Fibroblast of upper back skin (primary cell): ENCODE data around the gene PAXX.
A peak's percentile ranks its signal among the peaks of the same experiment; 100 is the strongest.
"Not testable (repeated sequence)": the region's sequence is repeated elsewhere in the genome, so short reads cannot be mapped to it uniquely, and the experiment has no call there.

Source experiments
- DNase-seq: peaks from one replicate; pipeline ENCODE4 v3.0.0-alpha.2; 2013

PAXX gene

DNA sequence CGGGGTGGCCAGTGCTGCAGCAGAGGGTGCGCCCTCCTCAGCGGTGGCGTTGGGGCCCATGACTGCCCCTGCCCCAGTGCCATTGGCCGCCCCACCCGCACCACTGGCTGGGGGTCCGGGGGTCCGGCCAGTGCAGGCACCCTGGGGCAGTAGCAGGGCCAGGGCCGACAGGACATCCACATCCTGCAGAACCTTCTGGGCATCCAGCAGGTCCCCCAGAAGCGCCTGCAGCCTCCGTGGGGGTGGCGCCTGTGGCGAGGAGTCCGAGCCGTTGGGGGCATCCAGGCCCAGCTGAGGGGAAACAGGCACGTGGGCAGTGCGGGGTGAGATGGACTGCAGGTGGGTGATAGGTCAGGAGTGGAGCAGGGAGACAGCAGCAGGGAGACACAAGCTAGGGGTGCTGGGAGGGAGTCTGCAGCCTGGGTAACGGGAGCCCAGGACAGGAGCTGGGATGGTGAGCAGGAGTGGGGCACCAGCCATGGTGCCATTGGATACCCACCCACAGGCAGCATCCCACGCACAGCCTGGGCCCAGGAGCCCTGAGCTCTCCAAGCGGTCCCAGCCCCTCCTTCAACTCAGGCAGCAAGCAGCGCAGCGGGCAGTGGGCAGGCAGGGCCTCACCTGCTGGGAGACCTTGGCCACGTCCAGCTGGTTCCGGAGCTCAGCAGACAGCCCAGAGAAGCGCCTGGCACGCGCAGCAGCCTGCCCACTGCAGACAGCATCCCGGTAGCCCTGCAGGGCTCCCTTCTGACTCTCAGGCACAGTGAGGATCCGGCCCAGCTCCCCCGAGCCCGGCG, 28.7 kb downstream of the PAXX start:
- no peak for DNase-seq

GRCh38 chr9:137021568-137021978, 29.4 kb downstream of the PAXX start:
- no peak for DNase-seq

DNA sequence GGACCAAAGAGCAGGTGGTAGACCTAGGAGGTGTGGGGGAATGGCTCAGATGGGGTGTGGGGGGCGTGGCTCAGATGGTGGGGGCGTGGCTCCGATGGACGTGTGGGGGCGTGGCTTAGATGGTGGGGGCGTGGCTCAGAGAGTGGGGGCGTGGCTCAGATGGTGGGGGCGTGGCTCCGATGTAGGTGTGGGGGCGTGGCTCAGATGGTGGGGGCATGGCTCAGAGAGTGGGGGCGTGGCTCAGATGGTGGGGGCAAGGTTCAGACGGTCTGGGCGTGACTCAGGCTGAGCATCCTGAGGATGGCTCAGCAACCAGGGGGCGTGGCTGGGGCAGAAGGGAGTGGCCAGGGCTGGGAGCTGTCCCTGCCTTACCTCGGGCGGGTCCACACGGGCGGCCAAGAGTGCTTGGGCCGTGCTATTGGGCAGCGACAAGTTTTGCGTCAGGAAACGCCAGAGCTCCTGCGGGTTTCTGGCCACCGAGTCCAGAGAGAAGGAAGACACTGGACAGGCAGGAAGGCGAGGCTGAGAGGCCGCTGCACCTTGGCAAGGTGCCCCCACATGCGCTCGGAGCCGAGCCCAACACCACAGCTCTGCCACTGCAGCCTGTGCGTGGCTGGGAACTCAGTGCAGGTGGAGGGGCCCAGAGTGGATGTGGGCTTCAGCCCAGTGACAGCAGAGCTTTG, 29.9 kb downstream of the PAXX start:
- DNase-seq: no peak

GRCh38 chr9:137022662-137023008, 30.4 kb downstream of the PAXX start:
- no peak for DNase-seq

GRCh38 chr9:137023157-137023556, 30.9 kb downstream of the PAXX start:
- no peak for DNase-seq

- DNase-seq: no peak
Measured at GRCh38 chr9:137023583-137023991, 31.4 kb downstream of the PAXX start.

DNA sequence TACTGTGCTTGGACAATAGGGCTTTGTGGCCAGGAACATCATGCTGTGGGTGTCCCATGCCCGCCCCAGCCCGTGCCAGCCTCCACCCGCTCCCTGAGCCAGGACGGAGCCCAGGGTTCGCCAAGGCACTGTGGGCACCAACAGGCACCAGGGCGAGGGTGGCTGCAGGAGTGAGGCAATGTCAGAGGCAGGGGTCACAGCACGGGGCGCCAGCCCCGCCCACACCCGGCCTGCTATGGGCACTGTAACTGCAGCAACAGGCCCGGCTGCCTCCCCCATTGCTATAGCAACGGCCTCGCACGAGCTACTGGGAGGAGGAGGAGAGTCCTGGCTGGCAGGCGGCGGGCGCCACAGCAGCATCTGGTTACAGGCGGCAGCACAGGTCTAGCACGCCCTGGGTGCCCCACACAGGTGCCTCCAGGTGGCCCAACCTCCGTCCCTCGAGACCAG, 33.3 kb downstream of the PAXX start:
- no peak for DNase-seq

DNA sequence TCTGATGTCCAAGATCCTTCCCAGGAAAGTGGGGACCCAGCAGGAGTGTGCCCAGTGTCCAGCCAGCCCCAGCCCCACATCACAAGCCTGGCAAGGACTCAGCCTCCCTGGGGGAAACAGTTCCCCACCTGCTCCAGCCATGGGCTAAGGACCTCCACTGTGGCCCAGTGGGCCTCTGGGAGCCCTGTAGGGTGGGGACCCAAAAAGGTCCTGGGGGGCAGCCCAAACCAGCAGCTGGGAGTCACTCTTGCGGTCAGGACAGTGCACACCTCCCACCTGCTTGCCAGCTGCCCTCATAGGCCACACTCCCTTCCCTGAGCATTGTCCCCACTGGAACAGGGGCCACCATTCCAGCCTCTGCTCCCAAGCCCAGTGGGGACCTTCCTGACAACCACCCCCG, 34.2 kb downstream of the PAXX start:
- DNase-seq: no peak

- no peak for DNase-seq
Measured at GRCh38 chr9:137026828-137027227, 34.6 kb downstream of the PAXX start.

GRCh38 chr9:137027369-137028262, 35.4 kb downstream of the PAXX start, which contains the start of gene ABCA2:
Gene ABCA2, minus strand, starts transcription at chr9:137028237. Its CDS starts 97 bp downstream, at chr9:137028140.
- DNase-seq: no peak

DNA sequence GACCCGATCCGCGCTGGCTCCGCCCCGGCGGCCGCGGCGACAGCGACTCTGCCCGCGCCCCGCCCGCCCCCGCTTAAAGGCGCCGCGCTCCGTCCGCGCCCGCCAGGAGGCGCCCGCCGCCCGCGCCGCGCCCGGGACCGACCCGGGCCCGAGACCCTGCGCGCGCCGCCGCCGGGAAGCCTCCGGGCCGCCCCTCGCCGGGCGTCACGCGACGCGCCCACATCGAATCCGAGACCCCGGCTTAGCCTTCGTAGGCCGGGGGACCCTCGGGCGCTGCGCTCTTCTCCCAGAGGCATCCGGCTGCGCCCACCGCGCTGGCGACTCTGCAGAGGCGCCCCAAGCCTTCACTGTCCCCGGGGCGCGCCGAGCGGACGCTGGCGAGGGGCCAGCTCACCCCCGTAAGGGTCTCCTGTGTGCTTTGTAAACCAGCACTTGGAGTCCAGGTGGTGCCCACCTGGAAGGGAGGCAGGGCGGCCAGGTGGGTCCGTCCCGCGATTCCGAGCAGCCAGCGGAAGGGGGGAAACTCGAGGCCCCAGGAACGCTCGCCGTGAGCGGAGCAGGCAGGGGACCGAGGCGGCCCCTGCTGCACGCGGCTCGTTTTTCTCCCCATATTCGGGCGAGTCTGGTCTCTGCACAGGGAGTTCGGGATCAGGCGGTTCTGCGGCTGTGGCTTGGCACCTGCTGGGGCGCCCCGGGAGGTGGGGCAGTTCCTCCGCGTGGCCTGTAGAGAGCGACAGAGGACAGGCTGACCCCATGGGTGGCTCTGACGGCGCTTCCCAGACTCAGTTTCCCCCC, 36.2 kb downstream of the PAXX start:
- DNase-seq: peak; percentile 18

- DNase-seq: peak; percentile 35
Measured at GRCh38 chr9:137029058-137029936, 37.1 kb downstream of the PAXX start.

GRCh38 chr9:137030006-137030405, 37.8 kb downstream of the PAXX start:
- no peak for DNase-seq

DNA sequence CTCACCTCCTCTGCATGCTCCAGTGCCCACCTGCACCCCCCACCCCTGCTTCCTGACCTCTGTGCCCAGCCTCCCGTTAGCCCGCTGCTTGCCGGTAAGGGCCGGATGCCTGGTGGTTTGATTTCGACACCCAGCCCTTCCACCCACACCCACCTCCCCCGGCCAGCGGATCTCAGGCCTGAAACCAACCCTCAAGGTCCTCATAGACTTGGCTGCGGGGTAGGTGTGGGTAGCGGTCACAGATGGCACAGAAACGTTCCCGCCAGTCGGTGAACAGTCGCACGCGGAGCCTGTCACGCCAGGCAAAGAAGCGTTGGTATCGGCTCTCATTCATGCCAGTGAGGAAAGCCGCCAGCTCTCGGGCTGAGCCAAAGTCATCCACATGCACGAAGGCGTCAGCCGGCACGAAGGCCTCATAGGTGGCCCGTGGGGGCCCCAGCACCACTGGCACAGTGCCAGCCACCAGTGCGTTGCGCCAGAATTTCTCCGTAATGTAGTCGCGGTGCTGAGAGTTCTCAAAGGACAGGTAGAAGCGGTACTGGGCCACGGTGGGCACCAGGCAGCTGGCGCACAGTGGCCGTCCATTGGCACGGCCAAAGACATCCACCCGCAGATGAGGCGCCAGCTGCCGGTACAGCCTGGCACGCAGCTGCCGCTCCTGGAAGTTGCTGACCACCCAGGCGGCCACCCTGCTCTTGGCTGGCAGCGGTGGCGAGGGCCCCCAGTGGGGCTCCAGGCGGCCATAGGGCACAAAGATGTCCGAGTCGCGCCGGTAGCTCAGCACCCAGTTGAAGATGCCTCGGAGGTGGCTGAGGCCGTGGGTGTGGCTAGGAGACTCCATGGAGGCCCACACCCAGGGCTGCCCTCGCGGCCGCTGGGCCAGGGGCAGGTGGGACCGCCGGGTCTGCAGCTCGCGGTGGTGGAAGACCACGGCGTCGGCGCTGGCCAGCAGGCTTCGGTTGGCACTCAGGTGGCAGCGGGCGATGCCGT, 38.6 kb downstream of the PAXX start:
- no peak for DNase-seq

GRCh38 chr9:137031904-137032640, 39.9 kb downstream of the PAXX start, which contains the start of gene FUT7:
Gene FUT7, minus strand, starts transcription at chr9:137032088. Its CDS starts 97 bp downstream, at chr9:137031991.
- no peak for DNase-seq

DNA sequence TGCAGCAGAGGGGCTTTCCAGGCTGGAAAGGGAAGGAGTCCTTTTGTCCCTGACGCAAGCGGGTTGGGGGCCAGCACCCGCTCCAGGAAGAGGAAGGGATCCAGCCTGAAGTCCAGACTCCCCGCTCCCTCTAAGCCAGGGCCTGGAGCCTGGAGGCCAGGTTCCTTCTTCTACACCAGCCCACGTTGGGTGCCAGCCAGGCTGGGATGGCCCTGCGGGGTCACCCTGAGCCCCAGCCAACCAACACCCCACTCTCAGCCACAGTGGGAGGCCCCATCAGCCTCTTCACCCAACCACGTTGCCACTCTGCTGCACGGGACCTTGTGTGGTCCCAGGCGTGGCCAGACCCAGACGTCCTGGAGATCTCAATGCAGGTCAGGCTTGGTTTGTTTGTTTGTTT, 40.6 kb downstream of the PAXX start:
- DNase-seq: no peak

DNA sequence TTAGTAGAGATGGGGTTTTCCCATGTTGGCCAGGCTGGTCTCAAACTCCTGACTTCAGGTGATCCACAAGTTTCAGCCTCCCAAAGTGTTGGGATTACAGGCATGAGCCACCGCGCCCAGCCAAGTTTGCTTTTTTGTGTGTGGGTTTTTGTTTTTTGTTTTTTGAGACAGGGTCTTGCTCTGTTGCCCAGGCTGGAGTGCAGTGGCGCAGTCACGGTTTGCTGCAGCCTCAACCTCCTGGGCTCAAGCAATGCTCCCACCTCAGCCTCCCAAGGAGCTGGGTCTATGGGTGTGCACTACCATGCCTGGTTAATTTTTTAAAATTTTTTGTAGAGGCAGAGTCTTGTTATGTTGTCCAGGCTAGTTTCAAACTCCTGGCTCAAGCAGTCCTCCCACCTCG, 41.3 kb downstream of the PAXX start:
- DNase-seq: not testable (repeated sequence)

DNA sequence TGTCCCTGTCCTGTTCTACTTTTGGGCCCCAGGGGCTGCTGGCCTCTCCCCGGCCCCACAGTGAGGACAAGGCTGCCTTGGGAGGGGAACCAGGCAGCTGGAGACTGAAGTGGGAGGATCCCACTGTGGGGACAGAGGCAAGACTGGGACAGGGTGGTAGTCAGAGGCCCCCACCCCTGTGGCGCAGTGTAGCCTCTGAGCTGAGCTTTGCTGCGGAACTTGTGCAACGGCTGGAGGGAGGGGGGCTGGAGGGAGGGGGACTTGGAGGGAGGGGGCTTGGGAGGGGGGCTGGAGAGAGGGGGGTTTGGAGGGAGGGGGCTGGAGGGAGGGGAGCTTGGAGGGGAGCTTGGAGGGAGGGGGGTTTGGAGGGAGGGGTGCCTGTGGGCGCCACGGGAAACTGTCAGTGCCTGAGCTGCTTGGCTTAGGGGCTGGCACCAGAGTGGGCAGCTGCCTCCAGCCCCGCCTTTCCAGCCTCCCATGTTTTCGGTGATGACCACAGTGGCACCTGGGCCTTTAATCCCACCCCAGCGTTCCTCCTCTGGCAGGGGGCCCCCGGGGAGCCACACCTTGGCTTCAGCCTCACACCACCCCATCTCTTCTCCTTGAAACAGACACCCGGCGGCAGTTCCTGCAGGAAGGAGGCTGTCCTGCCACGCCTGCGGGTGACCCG, 42.0 kb downstream of the PAXX start:
- DNase-seq: no peak
